ENCODE data around the gene GSN. TPM values are rescaled to one million over a fixed set of nuclear protein-coding genes. Genes with fewer than 3 reads are reported as not detected.
A peak's percentile ranks its signal among the peaks of the same experiment; 100 is the strongest.

The GSN gene
- total RNA-seq, 1 donor from 2014 or later: 249 TPM

DNA sequence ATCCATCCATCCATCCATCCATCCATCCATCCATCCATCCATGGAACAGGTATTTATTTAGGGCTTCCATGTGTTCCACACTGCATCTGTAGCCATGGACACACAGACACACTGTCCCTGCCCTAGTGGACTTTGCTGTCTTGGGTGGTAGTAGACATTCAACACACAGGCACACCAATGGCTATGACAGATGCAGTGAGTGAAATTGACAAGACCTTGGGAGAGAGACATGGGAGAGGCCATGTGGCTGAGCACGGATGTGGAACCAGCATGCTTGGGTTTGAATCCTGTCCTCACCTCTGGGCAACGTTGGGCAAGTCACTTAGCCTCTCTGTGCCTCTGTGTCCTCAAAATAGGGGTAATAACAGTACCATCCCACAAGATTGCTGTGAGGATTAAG, 56.8 kb downstream of the GSN start:
- peaks cover 40% of the 10 kb centered on the region for H3K36me3 Mint-ChIP-seq (ENCODE audit: unreplicated experiment)
- no peak overlapping the region for H3K27ac Mint-ChIP-seq (ENCODE audit: unreplicated experiment)
- H3K4me3 Mint-ChIP-seq (ENCODE audit: unreplicated experiment): no peak overlapping the region
- DNase-seq (ENCODE audit: extremely low spot score, unreplicated experiment): no peak
- H3K27me3 Mint-ChIP-seq (ENCODE audit: unreplicated experiment): no peaks in the 10 kb centered on the region
- TF ChIP-seq, protein P1, sequence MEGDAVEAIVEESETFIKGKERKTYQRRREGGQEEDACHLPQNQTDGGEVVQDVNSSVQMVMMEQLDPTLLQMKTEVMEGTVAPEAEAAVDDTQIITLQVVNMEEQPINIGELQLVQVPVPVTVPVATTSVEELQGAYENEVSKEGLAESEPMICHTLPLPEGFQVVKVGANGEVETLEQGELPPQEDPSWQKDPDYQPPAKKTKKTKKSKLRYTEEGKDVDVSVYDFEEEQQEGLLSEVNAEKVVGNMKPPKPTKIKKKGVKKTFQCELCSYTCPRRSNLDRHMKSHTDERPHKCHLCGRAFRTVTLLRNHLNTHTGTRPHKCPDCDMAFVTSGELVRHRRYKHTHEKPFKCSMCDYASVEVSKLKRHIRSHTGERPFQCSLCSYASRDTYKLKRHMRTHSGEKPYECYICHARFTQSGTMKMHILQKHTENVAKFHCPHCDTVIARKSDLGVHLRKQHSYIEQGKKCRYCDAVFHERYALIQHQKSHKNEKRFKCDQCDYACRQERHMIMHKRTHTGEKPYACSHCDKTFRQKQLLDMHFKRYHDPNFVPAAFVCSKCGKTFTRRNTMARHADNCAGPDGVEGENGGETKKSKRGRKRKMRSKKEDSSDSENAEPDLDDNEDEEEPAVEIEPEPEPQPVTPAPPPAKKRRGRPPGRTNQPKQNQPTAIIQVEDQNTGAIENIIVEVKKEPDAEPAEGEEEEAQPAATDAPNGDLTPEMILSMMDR (IDR thresholded peaks at IDR 0.05): no peak
- H3K4me1 Mint-ChIP-seq (ENCODE audit: unreplicated experiment): peaks cover 27% of the 10 kb centered on the region
- no peaks in the 10 kb centered on the region for H3K9me3 Mint-ChIP-seq (ENCODE audit: unreplicated experiment)

DNA sequence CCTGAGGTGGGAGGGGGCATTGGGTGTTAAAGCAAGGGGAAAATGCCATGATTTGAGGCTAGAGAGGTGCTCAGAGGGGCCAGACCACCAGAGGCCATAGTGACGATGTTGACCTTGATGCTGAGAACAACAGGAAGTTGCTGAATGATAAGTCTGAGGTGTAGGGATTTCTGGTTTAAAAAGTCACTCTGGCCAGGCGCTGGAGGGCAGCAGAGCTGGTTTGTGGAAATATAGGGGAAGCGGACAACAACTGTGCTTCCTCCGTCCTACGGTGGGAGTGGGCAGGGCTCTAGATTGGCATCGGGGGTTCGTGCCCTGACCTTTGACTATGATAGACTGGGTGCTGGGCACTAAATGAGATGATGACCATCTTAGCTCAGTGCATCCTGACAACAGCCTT, 57.4 kb downstream of the GSN start:
- TF ChIP-seq, protein P1 (IDR thresholded peaks at IDR 0.05): no peak
- DNase-seq (ENCODE audit: extremely low spot score, unreplicated experiment): no peak
- Mint-ChIP-seq H3K36me3 (ENCODE audit: unreplicated experiment) (peaks cover 45% of the 10 kb centered on the region), H3K27me3 (ENCODE audit: unreplicated experiment) (no peaks in the 10 kb centered on the region), H3K9me3 (ENCODE audit: unreplicated experiment) (no peaks in the 10 kb centered on the region), H3K27ac (ENCODE audit: unreplicated experiment) (no peak overlapping the region), H3K4me1 (ENCODE audit: unreplicated experiment) (peaks cover 22% of the 10 kb centered on the region), H3K4me3 (ENCODE audit: unreplicated experiment) (no peak overlapping the region)

DNA sequence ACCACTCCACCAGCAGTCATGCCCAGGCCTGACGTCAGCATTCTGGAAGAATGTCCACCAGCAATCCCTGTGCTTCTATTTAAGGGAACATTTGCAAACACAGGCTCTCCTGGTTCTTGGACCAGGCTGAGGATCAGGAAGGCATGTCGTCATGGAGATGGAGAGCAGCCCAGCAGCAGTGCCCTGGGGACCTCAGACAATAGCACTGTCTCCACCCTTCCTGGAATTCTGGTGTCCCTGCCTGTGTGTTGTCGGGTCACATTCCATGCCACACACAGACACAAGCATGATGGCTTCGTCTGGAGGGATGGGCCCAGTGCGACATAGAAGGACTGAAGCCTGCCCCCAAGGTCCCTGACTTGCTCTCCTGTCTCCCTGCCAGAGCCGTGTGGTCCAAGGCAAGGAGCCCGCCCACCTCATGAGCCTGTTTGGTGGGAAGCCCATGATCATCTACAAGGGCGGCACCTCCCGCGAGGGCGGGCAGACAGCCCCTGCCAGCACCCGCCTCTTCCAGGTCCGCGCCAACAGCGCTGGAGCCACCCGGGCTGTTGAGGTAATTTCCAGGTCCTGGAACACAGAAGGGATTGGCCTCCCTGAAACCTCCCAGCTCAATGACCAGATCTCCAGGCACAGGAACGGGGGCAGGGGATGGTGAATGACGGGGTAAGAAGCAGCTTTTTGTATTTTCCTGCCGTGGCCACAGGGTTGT, 58.3 kb downstream of the GSN start:
- no peaks in the 10 kb centered on the region for H3K9me3 Mint-ChIP-seq (ENCODE audit: unreplicated experiment)

DNA sequence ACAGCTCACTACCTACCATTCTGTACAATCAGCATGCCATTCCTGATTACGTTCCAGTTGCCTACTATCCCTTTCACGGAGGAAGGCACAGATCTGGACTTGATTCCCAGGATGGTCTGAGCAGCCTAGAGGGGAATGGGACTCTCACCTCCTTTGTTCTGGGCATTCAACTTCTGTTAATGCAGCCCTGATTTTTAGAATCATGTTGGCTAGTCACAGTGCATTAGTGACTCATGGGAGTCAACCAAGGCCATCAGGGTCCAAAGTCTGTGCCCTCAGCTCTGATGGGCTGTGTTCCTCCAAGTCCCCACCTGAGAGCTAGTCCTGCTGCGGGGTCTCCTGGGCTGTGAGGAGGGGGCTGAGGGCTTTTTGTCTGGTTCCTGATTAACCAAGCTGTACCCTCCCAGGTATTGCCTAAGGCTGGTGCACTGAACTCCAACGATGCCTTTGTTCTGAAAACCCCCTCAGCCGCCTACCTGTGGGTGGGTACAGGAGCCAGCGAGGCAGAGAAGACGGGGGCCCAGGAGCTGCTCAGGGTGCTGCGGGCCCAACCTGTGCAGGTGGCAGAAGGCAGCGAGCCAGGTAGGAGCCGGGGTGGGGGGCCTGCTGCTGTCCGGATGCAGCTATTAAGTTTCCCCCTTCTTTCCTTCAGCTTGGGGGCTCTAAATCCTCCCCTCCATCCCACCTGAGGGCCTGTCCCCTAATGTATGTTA, 59.1 kb downstream of the GSN start:
- H3K27me3 Mint-ChIP-seq (ENCODE audit: unreplicated experiment): no peaks in the 10 kb centered on the region
- TF ChIP-seq, protein P1 (IDR thresholded peaks at IDR 0.05): no peak
- no peak for DNase-seq (ENCODE audit: extremely low spot score, unreplicated experiment)
- H3K27ac Mint-ChIP-seq (ENCODE audit: unreplicated experiment): no peak overlapping the region
- no peaks in the 10 kb centered on the region for H3K9me3 Mint-ChIP-seq (ENCODE audit: unreplicated experiment)
- H3K4me1 Mint-ChIP-seq (ENCODE audit: unreplicated experiment): peaks cover 23% of the 10 kb centered on the region
- H3K36me3 Mint-ChIP-seq (ENCODE audit: unreplicated experiment): peaks cover 58% of the 10 kb centered on the region
- H3K4me3 Mint-ChIP-seq (ENCODE audit: unreplicated experiment): no peak overlapping the region

More for the DNA sequence above, 58.3 kb downstream of the GSN start:
- no peaks in the 10 kb centered on the region for H3K27me3 Mint-ChIP-seq (ENCODE audit: unreplicated experiment)
- H3K27ac Mint-ChIP-seq (ENCODE audit: unreplicated experiment): peak overlapping the region; percentile 3
- H3K36me3 Mint-ChIP-seq (ENCODE audit: unreplicated experiment): peaks cover 54% of the 10 kb centered on the region
- peaks cover 22% of the 10 kb centered on the region for H3K4me1 Mint-ChIP-seq (ENCODE audit: unreplicated experiment)
- no peak for DNase-seq (ENCODE audit: extremely low spot score, unreplicated experiment)
- TF ChIP-seq, protein P1 (IDR thresholded peaks at IDR 0.05): no peak
- no peak overlapping the region for H3K4me3 Mint-ChIP-seq (ENCODE audit: unreplicated experiment)

DNA sequence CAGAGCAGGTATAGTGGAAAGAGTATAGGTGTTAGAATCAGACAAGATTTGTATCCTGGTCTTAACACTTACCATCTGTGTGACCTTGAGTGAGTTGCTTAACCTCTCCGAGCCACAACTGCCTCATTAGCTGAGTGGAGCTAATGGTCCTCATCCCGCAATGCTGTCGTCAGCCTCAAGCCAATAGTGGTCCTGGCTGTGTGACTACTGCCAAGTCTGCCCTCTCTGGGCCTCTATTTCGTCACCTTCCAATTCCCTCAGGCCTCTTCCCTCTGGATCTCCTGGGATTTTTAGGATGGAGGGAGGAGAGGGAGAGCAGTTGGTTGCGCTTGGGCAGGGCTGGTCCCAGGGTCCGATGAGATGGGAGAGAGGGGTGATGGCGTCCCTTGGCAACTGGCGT, 60.5 kb downstream of the GSN start:
- H3K36me3 Mint-ChIP-seq (ENCODE audit: unreplicated experiment): peaks cover 59% of the 10 kb centered on the region
- peaks cover 23% of the 10 kb centered on the region for H3K4me1 Mint-ChIP-seq (ENCODE audit: unreplicated experiment)
- H3K27me3 Mint-ChIP-seq (ENCODE audit: unreplicated experiment): no peaks in the 10 kb centered on the region
- no peaks in the 10 kb centered on the region for H3K9me3 Mint-ChIP-seq (ENCODE audit: unreplicated experiment)
- DNase-seq (ENCODE audit: extremely low spot score, unreplicated experiment): no peak
- H3K27ac Mint-ChIP-seq (ENCODE audit: unreplicated experiment): no peak overlapping the region
- TF ChIP-seq, protein P1 (IDR thresholded peaks at IDR 0.05): no peak
- no peak overlapping the region for H3K4me3 Mint-ChIP-seq (ENCODE audit: unreplicated experiment)

Data from osteocyte (in vitro differentiated cells).